Adrenal gland (tissue), 12 donors: ENCODE results near the gene SHCBP1. TPM values are rescaled to one million over a fixed set of nuclear protein-coding genes. Genes with fewer than 3 reads are reported as not detected.

Source experiments
- DNase-seq, 7 donors: peaks; one replicate each; pipeline ENCODE4 v3.0.0-alpha.2; 2019 to 2020
- H3K27ac ChIP-seq, 5 donors: fragments of 200-600 bp; sonication (generic) in 4 of 5; 1 replicate in 3 of 5; 2 replicates in 2 of 5; pipeline versions ENCODE4 v1.5.1 to v1.8.0; 2016 to 2020; ENCODE audit warnings: mild to moderate bottlenecking in 1 of 5
- H3K27me3 ChIP-seq: fragments of 200-600 bp; 2 replicates; pipeline ENCODE4 v1.8.0; 2021
- H3K36me3 ChIP-seq, 2 donors: fragments of 200-600 bp; replicated peaks in 1 of 2; 1 replicate in 1 of 2; 2 replicates in 1 of 2; pipeline versions ENCODE4 v1.5.1 to v1.8.0; 2018 to 2022
- H3K4me1 ChIP-seq, 2 donors: fragments of 200-600 bp; replicated peaks in 1 of 2; 1 replicate in 1 of 2; 2 replicates in 1 of 2; pipeline versions ENCODE4 v1.5.1 to v1.8.0; 2018 to 2021
- H3K4me3 ChIP-seq, 4 donors: fragments of 200-600 bp; sonication (generic) in 3 of 4; one replicate each; pipeline ENCODE4 v1.5.1; 2016 to 2018
- H3K9me3 ChIP-seq, 3 donors: fragments of 200-600 bp; sonication (generic) in 1 of 3; replicated peaks in 1 of 3; 1 replicate in 2 of 3; 2 replicates in 1 of 3; pipeline versions ENCODE4 v1.5.1 to v1.8.0; 2016 to 2021
- CTCF ChIP-seq, 6 experiments: fragments of 450-650 bp in 4 of 6; fragments of 200-600 bp in 2 of 6; sonication (generic) in 1 of 6; IDR thresholded peaks; 1 replicate in 5 of 6; 2 replicates in 1 of 6; pipeline versions ENCODE4 v1.5.1 to v1.8.0; 2016 to 2021; ENCODE audit warnings: antibody characterized with exemption in 6 of 6, mild to moderate bottlenecking in 2 of 6, moderate library complexity in 1 of 6
- POLR2A ChIP-seq, 2 donors: fragments of 450-650 bp; IDR thresholded peaks; one replicate each; pipeline ENCODE4 v1.6.1; 2017; ENCODE audit warnings: antibody characterized with exemption in 2 of 2, mild to moderate bottlenecking in 2 of 2, moderate library complexity in 1 of 2
- WGBS, 4 donors: extraction: QIAGEN DNeasy Blood & Tissue Kit in 2 of 4; methylation state at CpG; one replicate each; pipeline versions ENCODE4 v1.1.5 to v1.1.7; 2013 to 2017; 5-methylcytosine and 5-hydroxymethylcytosine counted together
- intact Hi-C, 2 donors: fragments of 100-400 bp; cut with DNase I; formaldehyde crosslinking; loops; one replicate each; pipeline versions ENCODE4 v1.14.1 to v1.15.0; 2022 to 2023
- polyA plus RNA-seq, 3 donors: library from polyadenylated mRNA; stranded (reverse); fragments of 200-250 nt in 2 of 3; fragments of 350-450 nt in 1 of 3; fragmentation: Illumina TruSeq in 1 of 3; extraction: RNeasy Lipid Tissue Mini Kit (QIAGEN cat#74804) in 1 of 3; gene quantifications; one replicate each; pipeline ENCODE4 v1.2.3, GENCODE V29; 2013 to 2014
- total RNA-seq, 9 donors: library from RNA; depleted of rRNA in 4 of 9; stranded (reverse); fragments of >200 nt in 4 of 9; fragments of 120-200 nt in 1 of 9; fragmentation: NEBNext Ultra II Directional in 1 of 9; extraction: Animal tissue kit (Norgen Biotek cat#: 25700) in 1 of 9; gene quantifications; one replicate each; pipeline versions ENCODE4 v1.1.0 to v1.2.4, GENCODE V29; 2013 to 2023
- donor health status: healthy with polysubstance abuse.
- donor health status: Bipolar disorder and iron deficiency.
- donor health status: DM: yes; HTN: yes; CAD: no.
- donor health status: DM: no; HTN: no; CAD: no.
- donor health status: DM: no; HTN: no; CAD: no.
- donor health status: DM: yes; HTN: yes; CAD: no.

SHCBP1 gene
- total and polyA plus RNA-seq, 12 donors, result 0.24 to 5.5 (median 1.1) TPM

- Histone ChIP-seq H3K27ac (no peak overlapping the region), H3K27me3 (no peaks in the 10 kb centered on the region), H3K36me3 (no peaks in the 10 kb centered on the region), H3K9me3 (no peaks in the 10 kb centered on the region), H3K4me1 (peaks cover 0 to 9% of the 10 kb centered on the region in 2 donors), H3K4me3 (no peak overlapping the region)
- DNase-seq, result no peak
- TF ChIP-seq POLR2A (IDR thresholded peaks at IDR 0.05), result no peak
- TF ChIP-seq CTCF (IDR thresholded peaks at IDR 0.05), result no peak
- 27 to 43% (median 38%) methylated on average over 2 of the region's 2 CpGs for WGBS, 4 donors
- intact Hi-C loops, result no loop called here
Observed at GRCh38 chr16:46613352-46613751, 7.8 kb downstream of the SHCBP1 start.

GRCh38 chr16:46612121-46612520 is 9.1 kb downstream of the SHCBP1 start:
- intact Hi-C loops, result no loop called here
- DNase-seq, result no peak
- Histone ChIP-seq H3K27me3 (no peaks in the 10 kb centered on the region), H3K36me3 (no peaks in the 10 kb centered on the region), H3K4me3 (no peak overlapping the region), H3K9me3 (no peaks in the 10 kb centered on the region), H3K27ac (no peak overlapping the region), H3K4me1 (peaks cover 0 to 9% of the 10 kb centered on the region in 2 donors)
- TF ChIP-seq CTCF (IDR thresholded peaks at IDR 0.05), result no peak
- TF ChIP-seq POLR2A (IDR thresholded peaks at IDR 0.05), result no peak
- WGBS, 4 donors, result 64 to 82% (median 72%) methylated on average over 3 of the region's 3 CpGs

GRCh38 chr16:46607529-46607928 is 13.7 kb downstream of the SHCBP1 start:
- intact Hi-C loops, result loop anchor here in 1 of 2 donors (5.0 kb wide), 1 partner anchor 60 kb away; no protein-coding TSS in a partner anchor
- DNase-seq, result no peak
- WGBS, 4 donors, result 43 to 61% (median 51%) methylated on average over 1 of the region's 1 CpG
- Histone ChIP-seq H3K27me3 (no peaks in the 10 kb centered on the region), H3K27ac (no peak overlapping the region), H3K9me3 (no peaks in the 10 kb centered on the region), H3K4me3 (no peak overlapping the region), H3K4me1 (no peaks in the 10 kb centered on the region), H3K36me3 (no peaks in the 10 kb centered on the region)
- TF ChIP-seq CTCF (IDR thresholded peaks at IDR 0.05) (peak; percentile 37 to 59 (median 50)), POLR2A (IDR thresholded peaks at IDR 0.05) (no peak)

GRCh38 chr16:46606231-46606630 is 14.9 kb downstream of the SHCBP1 start:
- intact Hi-C loops, result loop anchor here in 1 of 2 donors (5.0 kb wide), 1 partner anchor 59 kb away; no protein-coding TSS in a partner anchor
- TF ChIP-seq POLR2A (IDR thresholded peaks at IDR 0.05) (no peak), CTCF (IDR thresholded peaks at IDR 0.05) (no peak)
- Histone ChIP-seq H3K9me3 (no peaks in the 10 kb centered on the region), H3K4me3 (no peak overlapping the region), H3K27ac (no peak overlapping the region), H3K36me3 (no peaks in the 10 kb centered on the region), H3K27me3 (no peaks in the 10 kb centered on the region), H3K4me1 (no peaks in the 10 kb centered on the region)
- 87 to 93% (median 91%) methylated on average over 5 of the region's 5 CpGs for WGBS, 4 donors
- DNase-seq, result no peak
